Vagina (tissue), 2 donors: ENCODE data around the gene SETD9. TPM values are rescaled to one million over a fixed set of nuclear protein-coding genes. Genes with fewer than 3 reads are reported as not detected.

Experiments
- DNase-seq, 2 donors: peaks; one replicate each; pipeline ENCODE4 v3.0.0-alpha.2; 2017; ENCODE audit errors: extremely low spot score in 2 of 2
- H3K27ac ChIP-seq: fragments of 200-600 bp; sonication (generic); one replicate; pipeline ENCODE4 v1.5.1; 2019
- H3K27me3 ChIP-seq: fragments of 200-600 bp; sonication (generic); one replicate; pipeline ENCODE4 v1.5.1; 2019
- H3K36me3 ChIP-seq, 2 donors: fragments of 200-600 bp; sonication (generic); one replicate each; pipeline ENCODE4 v1.5.1; 2017 to 2019
- H3K4me1 ChIP-seq: fragments of 200-600 bp; sonication (generic); one replicate; pipeline ENCODE4 v1.5.1; 2019
- H3K4me3 ChIP-seq, 2 donors: fragments of 200-600 bp; sonication (generic); 1 replicate in 1 of 2; 2 replicates in 1 of 2; pipeline ENCODE4 v1.5.1; 2016 to 2019
- H3K9me3 ChIP-seq: fragments of 200-600 bp; sonication (generic); one replicate; pipeline ENCODE4 v1.5.1; 2019
- CTCF ChIP-seq, 3 experiments: fragments of 450-650 bp in 2 of 3; fragments of 200-600 bp in 1 of 3; sonication (generic) in 1 of 3; IDR thresholded peaks; one replicate each; pipeline ENCODE4 v1.5.1; 2017 to 2019; ENCODE audit warnings: antibody characterized with exemption in 3 of 3, mild to moderate bottlenecking in 2 of 3, moderate library complexity in 2 of 3
- POLR2A ChIP-seq, 2 donors: fragments of 450-650 bp; IDR thresholded peaks; one replicate each; pipeline ENCODE4 v1.6.1; 2017; ENCODE audit warnings: antibody characterized with exemption in 2 of 2, mild to moderate bottlenecking in 2 of 2, moderate library complexity in 2 of 2
- POLR2AphosphoS5 ChIP-seq, 2 donors: sonication (generic); formaldehyde crosslinking; IDR thresholded peaks; one replicate each; pipeline ENCODE4 v1.9.0; 2017; ENCODE audit warnings: antibody characterized with exemption in 2 of 2, mild to moderate bottlenecking in 2 of 2, low read depth in 1 of 2; ENCODE audit not compliant: insufficient read depth in 1 of 2
- intact Hi-C: fragments of 100-400 bp; cut with DNase I; formaldehyde crosslinking; loops from one replicate; pipeline ENCODE4 v1.15.1; 2023
- total RNA-seq: library from RNA; depleted of rRNA; stranded (reverse); fragments of >200 nt; gene quantifications from one replicate; pipeline ENCODE4 v1.2.3, GENCODE V29; 2016

Gene SETD9
- total RNA-seq, 1 donor from 2014 or later, result 2.7 TPM

GRCh38 chr5:56919942-56920662 is 10.7 kb downstream of the SETD9 start:
- Histone ChIP-seq H3K4me3 (no peak overlapping the region), H3K27ac (no peak overlapping the region), H3K36me3 (peaks cover 7 to 27% of the 10 kb centered on the region in 2 donors), H3K27me3 (no peaks in the 10 kb centered on the region), H3K9me3 (no peaks in the 10 kb centered on the region), H3K4me1 (no peaks in the 10 kb centered on the region)
- TF ChIP-seq POLR2A (IDR thresholded peaks at IDR 0.05), result no peak
- no peak for TF ChIP-seq CTCF (IDR thresholded peaks at IDR 0.05)
- TF ChIP-seq POLR2AphosphoS5 (IDR thresholded peaks at IDR 0.05; ENCODE audit: insufficient read depth in 1 of 2, low read depth in 1 of 2), result no peak
- DNase-seq, result no peak
- intact Hi-C loops, result no loop called here

- Histone ChIP-seq H3K4me1 (no peaks in the 10 kb centered on the region), H3K36me3 (peaks cover 7 to 50% of the 10 kb centered on the region in 2 donors), H3K9me3 (no peaks in the 10 kb centered on the region), H3K4me3 (no peak overlapping the region), H3K27ac (no peak overlapping the region), H3K27me3 (no peaks in the 10 kb centered on the region)
- TF ChIP-seq POLR2AphosphoS5 (IDR thresholded peaks at IDR 0.05; ENCODE audit: insufficient read depth in 1 of 2, low read depth in 1 of 2) (no peak), CTCF (IDR thresholded peaks at IDR 0.05) (no peak), POLR2A (IDR thresholded peaks at IDR 0.05) (no peak)
- no peak for DNase-seq
- intact Hi-C loops, result no loop called here
These were observed 13.5 kb downstream of the SETD9 start for GRCh38 chr5:56922922-56923321.

- DNase-seq, result no peak
- Histone ChIP-seq H3K4me3 (no peak overlapping the region), H3K4me1 (no peaks in the 10 kb centered on the region), H3K27ac (no peak overlapping the region), H3K36me3 (peaks cover 0 to 77% of the 10 kb centered on the region in 2 donors), H3K27me3 (no peaks in the 10 kb centered on the region), H3K9me3 (no peaks in the 10 kb centered on the region)
- TF ChIP-seq POLR2AphosphoS5 (IDR thresholded peaks at IDR 0.05; ENCODE audit: insufficient read depth in 1 of 2, low read depth in 1 of 2), result no peak
- no peak for TF ChIP-seq POLR2A (IDR thresholded peaks at IDR 0.05)
- no peak for TF ChIP-seq CTCF (IDR thresholded peaks at IDR 0.05)
- intact Hi-C loops, result no loop called here
These were observed 24.9 kb downstream of the SETD9 start for GRCh38 chr5:56934325-56934724.

GRCh38 chr5:56938858-56939257 is 29.5 kb downstream of the SETD9 start:
- Histone ChIP-seq H3K27ac (no peak overlapping the region), H3K9me3 (no peaks in the 10 kb centered on the region), H3K4me3 (no peak overlapping the region), H3K36me3 (peaks cover 4 to 66% of the 10 kb centered on the region in 2 donors), H3K27me3 (no peaks in the 10 kb centered on the region), H3K4me1 (peaks cover 9% of the 10 kb centered on the region)
- intact Hi-C loops, result no loop called here
- no peak for DNase-seq
- TF ChIP-seq POLR2A (IDR thresholded peaks at IDR 0.05) (no peak), CTCF (IDR thresholded peaks at IDR 0.05) (no peak), POLR2AphosphoS5 (IDR thresholded peaks at IDR 0.05; ENCODE audit: insufficient read depth in 1 of 2, low read depth in 1 of 2) (no peak)

GRCh38 chr5:56941981-56942380 is 32.6 kb downstream of the SETD9 start:
- Histone ChIP-seq H3K27ac (no peak overlapping the region), H3K27me3 (no peaks in the 10 kb centered on the region), H3K4me3 (no peak overlapping the region), H3K9me3 (no peaks in the 10 kb centered on the region), H3K4me1 (peaks cover 9% of the 10 kb centered on the region), H3K36me3 (peaks cover 4 to 70% of the 10 kb centered on the region in 2 donors)
- no peak for TF ChIP-seq CTCF (IDR thresholded peaks at IDR 0.05)
- TF ChIP-seq POLR2AphosphoS5 (IDR thresholded peaks at IDR 0.05; ENCODE audit: insufficient read depth in 1 of 2, low read depth in 1 of 2), result no peak
- no peak for TF ChIP-seq POLR2A (IDR thresholded peaks at IDR 0.05)
- DNase-seq, result no peak
- intact Hi-C loops, result no loop called here
